Panc1 (cell line): ENCODE results near the gene C1QTNF12.

ENCODE experiments used
- POLR2AphosphoS5 ChIP-seq: IDR thresholded peaks from 2 replicates; pipeline ENCODE4 v1.6.1; 2012; ENCODE audit warnings: mild to moderate bottlenecking, low read depth, low read length, moderate library complexity
- SIN3A ChIP-seq: IDR thresholded peaks from 2 replicates; pipeline ENCODE4 v1.6.1; 2012; ENCODE audit warnings: low read depth, mild to moderate bottlenecking, low read length, moderate library complexity, borderline replicate concordance; ENCODE audit not compliant: insufficient read depth
- TCF7L2 ChIP-seq: IDR thresholded peaks from 2 replicates; pipeline ENCODE4 v1.6.1; 2011; ENCODE audit warnings: mild to moderate bottlenecking, low read depth, low read length, inconsistent platforms
- TF ChIP-seq, protein P1 (sequence below): fragments of 450-650 bp; IDR thresholded peaks from 2 replicates; pipeline ENCODE4 v1.5.1; 2017; ENCODE audit warnings: mild to moderate bottlenecking

GRCh38 chr1:1226566-1227362, 19.8 kb downstream of the C1QTNF12 start:
- TF ChIP-seq, protein P1, sequence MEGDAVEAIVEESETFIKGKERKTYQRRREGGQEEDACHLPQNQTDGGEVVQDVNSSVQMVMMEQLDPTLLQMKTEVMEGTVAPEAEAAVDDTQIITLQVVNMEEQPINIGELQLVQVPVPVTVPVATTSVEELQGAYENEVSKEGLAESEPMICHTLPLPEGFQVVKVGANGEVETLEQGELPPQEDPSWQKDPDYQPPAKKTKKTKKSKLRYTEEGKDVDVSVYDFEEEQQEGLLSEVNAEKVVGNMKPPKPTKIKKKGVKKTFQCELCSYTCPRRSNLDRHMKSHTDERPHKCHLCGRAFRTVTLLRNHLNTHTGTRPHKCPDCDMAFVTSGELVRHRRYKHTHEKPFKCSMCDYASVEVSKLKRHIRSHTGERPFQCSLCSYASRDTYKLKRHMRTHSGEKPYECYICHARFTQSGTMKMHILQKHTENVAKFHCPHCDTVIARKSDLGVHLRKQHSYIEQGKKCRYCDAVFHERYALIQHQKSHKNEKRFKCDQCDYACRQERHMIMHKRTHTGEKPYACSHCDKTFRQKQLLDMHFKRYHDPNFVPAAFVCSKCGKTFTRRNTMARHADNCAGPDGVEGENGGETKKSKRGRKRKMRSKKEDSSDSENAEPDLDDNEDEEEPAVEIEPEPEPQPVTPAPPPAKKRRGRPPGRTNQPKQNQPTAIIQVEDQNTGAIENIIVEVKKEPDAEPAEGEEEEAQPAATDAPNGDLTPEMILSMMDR, result no peak
- TF ChIP-seq POLR2AphosphoS5, result no peak
- TF ChIP-seq SIN3A, result no peak
- no peak for TF ChIP-seq TCF7L2
